Measurements from ENCODE around the gene SLC16A9. TPM values are rescaled to one million over a fixed set of nuclear protein-coding genes. Genes with fewer than 3 reads are reported as not detected.

Gene SLC16A9
- total and polyA plus RNA-seq, 2 donors (not counting 3 experiments of a cell fraction or from before 2014, with no cell fraction given) = 0.35 TPM; not detected in 1

DNA sequence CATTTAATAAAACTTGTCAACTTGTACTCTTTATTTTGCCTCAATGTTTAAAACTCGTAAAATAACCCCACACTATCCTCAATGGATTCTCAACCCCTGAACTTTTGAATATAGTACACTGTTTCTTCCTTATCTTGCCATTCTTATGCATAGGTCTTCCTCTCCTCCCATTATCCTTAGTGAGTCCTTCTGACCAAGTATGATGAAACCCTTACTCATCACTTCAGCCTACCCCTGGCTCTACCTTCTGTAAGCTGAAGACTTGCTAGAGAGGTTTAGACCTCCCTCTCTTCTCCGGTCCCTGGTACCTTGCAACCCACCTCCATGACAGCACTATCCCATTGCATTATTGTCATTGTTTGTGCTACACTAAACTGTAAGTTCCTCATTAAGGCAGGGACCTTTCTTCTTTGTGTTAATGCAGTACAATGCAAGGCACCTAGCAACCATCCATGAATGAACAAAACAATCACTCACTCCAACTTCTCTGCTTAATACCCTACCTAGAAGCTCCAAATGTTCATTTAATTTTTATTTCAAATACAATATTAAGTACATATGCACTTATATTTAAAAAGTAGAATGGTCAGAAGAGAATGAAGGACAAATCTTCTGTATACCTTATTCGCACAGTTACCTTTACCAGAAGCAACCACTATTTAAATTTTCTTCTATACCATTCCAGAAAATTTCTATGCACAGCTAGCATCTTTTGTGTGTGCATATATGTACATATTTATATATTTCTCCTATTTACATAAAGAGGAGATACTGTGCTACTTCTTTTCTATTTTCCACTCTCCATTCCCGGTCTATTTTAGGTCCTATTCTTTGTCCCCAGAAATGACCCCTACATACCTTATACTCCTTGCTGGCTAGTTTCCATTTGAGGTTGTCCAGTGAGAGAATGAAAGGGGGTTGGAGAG lies 77.5 kb downstream of the SLC16A9 start:
- Histone ChIP-seq H3K27ac (ENCODE audit: insufficient read depth, low read depth, low read length) (no peak overlapping the region), H3K4me3 (replicated peaks in 1 of 3; ENCODE audit: insufficient read depth in 1 of 3, low read depth in 1 of 3, low read length in 3 of 3) (no peak overlapping the region), H3K27me3 (ENCODE audit: control insufficient read depth in 2 of 2, insufficient read depth in 2 of 2, low read length in 2 of 2) (peaks cover 8 to 13% of the 10 kb centered on the region in 2 experiments), H3K4me2 (ENCODE audit: insufficient read depth, low read length) (no peak overlapping the region), H3K9me3 (replicated peaks; ENCODE audit: control insufficient read depth, insufficient read depth, low read length) (no peaks in the 10 kb centered on the region), H2AFZ (ENCODE audit: low read depth, low read length) (no peak overlapping the region), H3K9ac (replicated peaks; ENCODE audit: extremely low read depth, insufficient read depth, low read length) (no peak overlapping the region), H3K9me1 (replicated peaks; ENCODE audit: control insufficient read depth, extremely low read depth, insufficient read depth, low read length) (no peaks in the 10 kb centered on the region), H3K36me3 (ENCODE audit: control insufficient read depth in 2 of 2, extremely low read depth in 1 of 2, insufficient read depth in 2 of 2, low read length in 2 of 2) (no peaks in the 10 kb centered on the region), H3K4me1 (ENCODE audit: control insufficient read depth, extremely low read depth, insufficient read depth, low read length) (no peaks in the 10 kb centered on the region), H3K79me2 (ENCODE audit: control insufficient read depth, insufficient read depth, low read length) (no peaks in the 10 kb centered on the region), H4K20me1 (replicated peaks; ENCODE audit: control insufficient read depth, extremely low read depth, insufficient read depth, low read length) (no peaks in the 10 kb centered on the region)
- no TSS peak for BruUV-seq (replicated peaks)
- DNase-seq (ENCODE audit: low read depth, low spot score) (no peak), FAIRE-seq (no peak)
- POLR2A ChIA-PET = no interaction called here
- TF ChIP-seq, protein P1, sequence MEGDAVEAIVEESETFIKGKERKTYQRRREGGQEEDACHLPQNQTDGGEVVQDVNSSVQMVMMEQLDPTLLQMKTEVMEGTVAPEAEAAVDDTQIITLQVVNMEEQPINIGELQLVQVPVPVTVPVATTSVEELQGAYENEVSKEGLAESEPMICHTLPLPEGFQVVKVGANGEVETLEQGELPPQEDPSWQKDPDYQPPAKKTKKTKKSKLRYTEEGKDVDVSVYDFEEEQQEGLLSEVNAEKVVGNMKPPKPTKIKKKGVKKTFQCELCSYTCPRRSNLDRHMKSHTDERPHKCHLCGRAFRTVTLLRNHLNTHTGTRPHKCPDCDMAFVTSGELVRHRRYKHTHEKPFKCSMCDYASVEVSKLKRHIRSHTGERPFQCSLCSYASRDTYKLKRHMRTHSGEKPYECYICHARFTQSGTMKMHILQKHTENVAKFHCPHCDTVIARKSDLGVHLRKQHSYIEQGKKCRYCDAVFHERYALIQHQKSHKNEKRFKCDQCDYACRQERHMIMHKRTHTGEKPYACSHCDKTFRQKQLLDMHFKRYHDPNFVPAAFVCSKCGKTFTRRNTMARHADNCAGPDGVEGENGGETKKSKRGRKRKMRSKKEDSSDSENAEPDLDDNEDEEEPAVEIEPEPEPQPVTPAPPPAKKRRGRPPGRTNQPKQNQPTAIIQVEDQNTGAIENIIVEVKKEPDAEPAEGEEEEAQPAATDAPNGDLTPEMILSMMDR (IDR thresholded peaks at IDR 0.05; ENCODE audit: extremely low read depth in 1 of 2, insufficient read depth in 1 of 2, low read depth in 1 of 2, low read length in 2 of 2) = no peak
- intact Hi-C loops (cut with micrococcal nuclease) = no loop called here
- CTCF ChIA-PET = interaction anchor here (1.0 kb wide), 2 partner anchors 9 to 399 kb away, joined by 3 read pairs; no protein-coding TSS in a partner anchor
- dilution Hi-C loops (cut with MboI; ENCODE audit: extremely low pct_ligation_motif_present, low sequenced_read_pairs) = no loop called here

DNA sequence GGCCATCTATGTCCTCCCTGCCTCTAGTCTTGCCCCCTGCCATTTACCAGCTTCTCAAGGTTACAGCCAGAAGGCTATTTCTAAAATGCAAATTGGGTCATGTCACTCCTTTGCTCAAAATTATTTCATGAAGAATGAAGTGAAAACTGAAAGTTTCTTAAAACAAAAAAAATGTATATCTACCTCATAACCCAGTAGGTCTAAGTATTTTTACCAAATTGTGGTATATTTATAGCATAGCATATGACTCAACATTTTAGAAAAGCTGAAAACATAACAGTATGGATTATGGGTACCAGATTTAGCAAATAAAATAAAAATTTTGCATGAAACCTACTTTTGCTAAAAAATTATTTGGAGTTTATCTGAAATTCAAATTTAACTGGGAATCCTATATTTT lies 78.4 kb downstream of the SLC16A9 start:
- peaks cover 8 to 13% of the 10 kb centered on the region in 2 experiments for H3K27me3 ChIP-seq (ENCODE audit: control insufficient read depth in 2 of 2, insufficient read depth in 2 of 2, low read length in 2 of 2)
- H3K9ac ChIP-seq (replicated peaks; ENCODE audit: extremely low read depth, insufficient read depth, low read length) = no peak overlapping the region
- TF ChIP-seq, protein P1 (IDR thresholded peaks at IDR 0.05; ENCODE audit: extremely low read depth in 1 of 2, insufficient read depth in 1 of 2, low read depth in 1 of 2, low read length in 2 of 2) = no peak
- no peak for TF ChIP-seq FOS (IDR thresholded peaks at IDR 0.05; ENCODE audit: borderline replicate concordance, insufficient read depth, low read length)
- TF ChIP-seq, protein P2, sequence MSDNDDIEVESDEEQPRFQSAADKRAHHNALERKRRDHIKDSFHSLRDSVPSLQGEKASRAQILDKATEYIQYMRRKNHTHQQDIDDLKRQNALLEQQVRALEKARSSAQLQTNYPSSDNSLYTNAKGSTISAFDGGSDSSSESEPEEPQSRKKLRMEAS (IDR thresholded peaks at IDR 0.05; ENCODE audit: insufficient read depth, insufficient read length) = no peak
- no peak for TF ChIP-seq POLR2A (IDR thresholded peaks at IDR 0.05; ENCODE audit: low read depth, low read length)
- TF ChIP-seq EZH2 (IDR thresholded peaks at IDR 0.05; ENCODE audit: borderline replicate concordance, low read depth, low read length, severe bottlenecking) = no peak
- TF ChIP-seq JUN (IDR thresholded peaks at IDR 0.05; ENCODE audit: borderline replicate concordance, insufficient read depth, insufficient read length, low read depth) = no peak
- no peak for TF ChIP-seq POLR2AphosphoS5 (IDR thresholded peaks at IDR 0.05; ENCODE audit: insufficient read depth, low read depth, low read length)
- TF ChIP-seq GATA2 (IDR thresholded peaks at IDR 0.05; ENCODE audit: insufficient read depth, insufficient read length, low read depth, low read length) = no peak
- no peak for TF ChIP-seq MYC (IDR thresholded peaks at IDR 0.05; ENCODE audit: low read depth, low read length)
- H3K9me3 ChIP-seq (replicated peaks; ENCODE audit: control insufficient read depth, insufficient read depth, low read length) = no peaks in the 10 kb centered on the region
- CTCF ChIA-PET = interaction anchor here (1.0 kb wide), 1 partner anchor 400 kb away, joined by 3 read pairs; no protein-coding TSS in a partner anchor
- H3K4me1 ChIP-seq (ENCODE audit: control insufficient read depth, extremely low read depth, insufficient read depth, low read length) = no peaks in the 10 kb centered on the region
- BruUV-seq (replicated peaks) = no TSS peak
- no peaks in the 10 kb centered on the region for H3K9me1 ChIP-seq (replicated peaks; ENCODE audit: control insufficient read depth, extremely low read depth, insufficient read depth, low read length)
- FAIRE-seq (no peak), DNase-seq (ENCODE audit: low read depth, low spot score) (no peak)
- POLR2A ChIA-PET = no interaction called here
- no peak overlapping the region for H3K4me3 ChIP-seq (replicated peaks in 1 of 3; ENCODE audit: insufficient read depth in 1 of 3, low read depth in 1 of 3, low read length in 3 of 3)
- no peaks in the 10 kb centered on the region for H3K36me3 ChIP-seq (ENCODE audit: control insufficient read depth in 2 of 2, extremely low read depth in 1 of 2, insufficient read depth in 2 of 2, low read length in 2 of 2)
- H3K79me2 ChIP-seq (ENCODE audit: control insufficient read depth, insufficient read depth, low read length) = no peaks in the 10 kb centered on the region
- dilution Hi-C loops (cut with MboI; ENCODE audit: extremely low pct_ligation_motif_present, low sequenced_read_pairs) = no loop called here
- H2AFZ ChIP-seq (ENCODE audit: low read depth, low read length) = no peak overlapping the region
- no peak overlapping the region for H3K27ac ChIP-seq (ENCODE audit: insufficient read depth, low read depth, low read length)
- H4K20me1 ChIP-seq (replicated peaks; ENCODE audit: control insufficient read depth, extremely low read depth, insufficient read depth, low read length) = no peaks in the 10 kb centered on the region
- H3K4me2 ChIP-seq (ENCODE audit: insufficient read depth, low read length) = no peak overlapping the region
- intact Hi-C loops (cut with micrococcal nuclease) = no loop called here

Measured in endothelial cell of umbilical vein (primary cell).